Upper lobe of left lung (tissue), 4 donors: ENCODE data around the gene SLC26A1.

ENCODE experiments used
- CTCF ChIP-seq, 6 experiments: fragments of 450-650 bp in 4 of 6; fragments of 200-600 bp in 2 of 6; sonication (generic) in 2 of 6; IDR thresholded peaks; one replicate each; pipeline ENCODE4 v1.5.1; 2016 to 2019; ENCODE audit warnings: antibody characterized with exemption in 6 of 6
- POLR2A ChIP-seq, 4 donors: fragments of 450-650 bp; IDR thresholded peaks; one replicate each; pipeline ENCODE4 v1.5.1; 2016 to 2017; ENCODE audit warnings: antibody characterized with exemption in 4 of 4, mild to moderate bottlenecking in 2 of 4
- POLR2AphosphoS5 ChIP-seq, 2 donors: sonication (generic); formaldehyde crosslinking; IDR thresholded peaks; one replicate each; pipeline ENCODE4 v1.5.1; 2017; ENCODE audit warnings: antibody characterized with exemption in 2 of 2

DNA sequence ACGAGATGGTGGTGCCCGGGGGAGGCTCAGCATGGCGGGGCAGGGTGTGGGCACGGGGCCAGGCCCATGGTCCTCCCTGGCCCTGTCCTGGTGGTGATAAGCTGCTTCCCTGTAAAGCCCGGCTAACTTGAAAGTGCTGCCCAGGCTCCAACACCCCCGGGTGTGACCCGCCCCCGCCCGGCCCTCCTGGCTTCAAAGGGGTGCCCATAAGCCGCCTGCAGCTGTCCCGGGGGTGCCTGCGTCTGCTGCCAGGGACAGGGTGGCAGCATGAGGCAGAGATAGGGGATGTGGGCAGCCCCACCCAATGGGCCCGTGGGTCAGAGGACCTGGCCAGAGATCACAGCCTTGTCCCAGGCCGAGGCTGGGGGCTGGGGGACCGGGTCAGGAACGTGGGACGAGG is 36.3 kb upstream of the SLC26A1 start:
- TF ChIP-seq CTCF (IDR thresholded peaks at IDR 0.05) (no peak), POLR2AphosphoS5 (IDR thresholded peaks at IDR 0.05) (no peak), POLR2A (IDR thresholded peaks at IDR 0.05) (no peak)
